HL-60 (cell line): ENCODE data around the gene MAGI3.

Source experiments
- DNase-seq, 2 experiments: peaks; one replicate each; pipeline ENCODE4 v3.0.0-alpha.2; 2010 to 2020; ENCODE audit warnings: low read depth in 1 of 2, low spot score in 1 of 2
- H3K27ac ChIP-seq: fragments of 250-450 bp; sonication (Bioruptor Pico); replicated peaks from 2 replicates; pipeline ENCODE4 v1.5.1; 2020; ENCODE audit warnings: mild to moderate bottlenecking, moderate library complexity
- H3K27me3 ChIP-seq: fragments of 250-450 bp; sonication (Bioruptor Pico); 2 replicates; pipeline ENCODE4 v1.5.1; 2021; ENCODE audit warnings: mild to moderate bottlenecking, moderate library complexity; ENCODE audit not compliant: insufficient read depth, poor library complexity, severe bottlenecking
- H3K4me3 ChIP-seq: replicated peaks from 2 replicates; pipeline ENCODE4 v1.5.1; 2011; ENCODE audit warnings: mild to moderate bottlenecking, control low read depth, low read length; ENCODE audit not compliant: insufficient read depth
- GABPA ChIP-seq: IDR thresholded peaks from 2 replicates; pipeline ENCODE4 v1.6.1; 2012; ENCODE audit warnings: low read depth
- POLR2AphosphoS5 ChIP-seq: IDR thresholded peaks from 2 replicates; pipeline ENCODE4 v1.6.1; 2012; ENCODE audit warnings: low read depth
- SPI1 ChIP-seq: IDR thresholded peaks from 2 replicates; pipeline ENCODE4 v1.6.1; 2012; ENCODE audit warnings: low read depth, mild to moderate bottlenecking, borderline replicate concordance
- TF ChIP-seq, protein P1 (sequence below): IDR thresholded peaks from 2 replicates; pipeline ENCODE4 v1.6.1; 2012; ENCODE audit warnings: low read depth; ENCODE audit not compliant: insufficient replicate concordance
- TF ChIP-seq, protein P2 (sequence below): IDR thresholded peaks from one replicate; pipeline ENCODE4 v1.5.1; 2011; ENCODE audit warnings: low read length, control low read depth, inconsistent platforms; ENCODE audit not compliant: insufficient read depth

The MAGI3 gene

DNA sequence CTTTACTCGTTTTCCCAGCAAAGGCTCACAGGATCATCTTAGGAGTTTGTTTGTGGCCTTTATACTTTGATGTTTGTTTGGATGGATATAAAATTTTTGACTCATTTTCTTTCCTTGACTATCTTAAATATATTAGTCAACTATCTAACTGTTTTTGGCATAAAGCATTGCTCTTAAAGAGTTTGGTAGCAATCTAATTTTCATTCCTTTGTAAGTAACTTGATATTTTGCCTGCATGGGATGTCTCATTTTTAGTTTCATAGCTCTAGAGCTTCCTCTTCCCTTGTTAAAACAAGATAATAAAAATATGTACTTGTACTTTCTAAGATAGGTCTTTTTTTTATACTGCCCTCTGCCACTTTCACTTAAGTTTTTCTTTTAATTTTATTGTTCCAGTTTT lies 161.9 kb downstream of the MAGI3 start:
- DNase-seq = no peak
- TF ChIP-seq POLR2AphosphoS5 (no peak), GABPA (no peak), SPI1 (no peak)
- TF ChIP-seq, protein P1, sequence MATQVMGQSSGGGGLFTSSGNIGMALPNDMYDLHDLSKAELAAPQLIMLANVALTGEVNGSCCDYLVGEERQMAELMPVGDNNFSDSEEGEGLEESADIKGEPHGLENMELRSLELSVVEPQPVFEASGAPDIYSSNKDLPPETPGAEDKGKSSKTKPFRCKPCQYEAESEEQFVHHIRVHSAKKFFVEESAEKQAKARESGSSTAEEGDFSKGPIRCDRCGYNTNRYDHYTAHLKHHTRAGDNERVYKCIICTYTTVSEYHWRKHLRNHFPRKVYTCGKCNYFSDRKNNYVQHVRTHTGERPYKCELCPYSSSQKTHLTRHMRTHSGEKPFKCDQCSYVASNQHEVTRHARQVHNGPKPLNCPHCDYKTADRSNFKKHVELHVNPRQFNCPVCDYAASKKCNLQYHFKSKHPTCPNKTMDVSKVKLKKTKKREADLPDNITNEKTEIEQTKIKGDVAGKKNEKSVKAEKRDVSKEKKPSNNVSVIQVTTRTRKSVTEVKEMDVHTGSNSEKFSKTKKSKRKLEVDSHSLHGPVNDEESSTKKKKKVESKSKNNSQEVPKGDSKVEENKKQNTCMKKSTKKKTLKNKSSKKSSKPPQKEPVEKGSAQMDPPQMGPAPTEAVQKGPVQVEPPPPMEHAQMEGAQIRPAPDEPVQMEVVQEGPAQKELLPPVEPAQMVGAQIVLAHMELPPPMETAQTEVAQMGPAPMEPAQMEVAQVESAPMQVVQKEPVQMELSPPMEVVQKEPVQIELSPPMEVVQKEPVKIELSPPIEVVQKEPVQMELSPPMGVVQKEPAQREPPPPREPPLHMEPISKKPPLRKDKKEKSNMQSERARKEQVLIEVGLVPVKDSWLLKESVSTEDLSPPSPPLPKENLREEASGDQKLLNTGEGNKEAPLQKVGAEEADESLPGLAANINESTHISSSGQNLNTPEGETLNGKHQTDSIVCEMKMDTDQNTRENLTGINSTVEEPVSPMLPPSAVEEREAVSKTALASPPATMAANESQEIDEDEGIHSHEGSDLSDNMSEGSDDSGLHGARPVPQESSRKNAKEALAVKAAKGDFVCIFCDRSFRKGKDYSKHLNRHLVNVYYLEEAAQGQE = no peak
- TF ChIP-seq, protein P2, sequence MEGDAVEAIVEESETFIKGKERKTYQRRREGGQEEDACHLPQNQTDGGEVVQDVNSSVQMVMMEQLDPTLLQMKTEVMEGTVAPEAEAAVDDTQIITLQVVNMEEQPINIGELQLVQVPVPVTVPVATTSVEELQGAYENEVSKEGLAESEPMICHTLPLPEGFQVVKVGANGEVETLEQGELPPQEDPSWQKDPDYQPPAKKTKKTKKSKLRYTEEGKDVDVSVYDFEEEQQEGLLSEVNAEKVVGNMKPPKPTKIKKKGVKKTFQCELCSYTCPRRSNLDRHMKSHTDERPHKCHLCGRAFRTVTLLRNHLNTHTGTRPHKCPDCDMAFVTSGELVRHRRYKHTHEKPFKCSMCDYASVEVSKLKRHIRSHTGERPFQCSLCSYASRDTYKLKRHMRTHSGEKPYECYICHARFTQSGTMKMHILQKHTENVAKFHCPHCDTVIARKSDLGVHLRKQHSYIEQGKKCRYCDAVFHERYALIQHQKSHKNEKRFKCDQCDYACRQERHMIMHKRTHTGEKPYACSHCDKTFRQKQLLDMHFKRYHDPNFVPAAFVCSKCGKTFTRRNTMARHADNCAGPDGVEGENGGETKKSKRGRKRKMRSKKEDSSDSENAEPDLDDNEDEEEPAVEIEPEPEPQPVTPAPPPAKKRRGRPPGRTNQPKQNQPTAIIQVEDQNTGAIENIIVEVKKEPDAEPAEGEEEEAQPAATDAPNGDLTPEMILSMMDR = no peak
- H3K27me3 ChIP-seq = no peaks in the 10 kb centered on the region
- no peak overlapping the region for H3K27ac ChIP-seq
- H3K4me3 ChIP-seq = no peak overlapping the region

DNA sequence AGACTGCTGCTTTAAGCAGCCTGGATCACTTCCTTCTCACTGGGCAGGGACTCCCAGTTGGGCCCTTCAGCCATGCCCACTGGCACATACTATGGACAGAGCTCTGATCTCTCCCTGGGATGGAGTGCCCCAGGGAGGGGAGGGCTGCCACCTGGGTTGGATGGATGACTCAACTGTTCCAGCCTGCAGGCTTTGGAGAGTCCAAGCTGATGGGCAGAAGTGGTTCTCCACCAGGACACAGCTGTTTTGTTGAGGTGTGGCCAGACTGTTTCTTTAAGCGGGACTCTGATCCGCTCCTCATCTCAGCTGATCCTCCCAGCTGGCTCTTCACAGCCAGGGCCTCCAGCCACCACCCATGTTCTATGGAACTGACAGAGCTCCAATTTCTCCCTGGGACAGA lies 166.9 kb downstream of the MAGI3 start:
- DNase-seq = no peak
- TF ChIP-seq GABPA = no peak
- no peak for TF ChIP-seq SPI1
- TF ChIP-seq, protein P2 = no peak
- TF ChIP-seq, protein P1 = no peak
- TF ChIP-seq POLR2AphosphoS5 = no peak
- Histone ChIP-seq H3K27ac (no peak overlapping the region), H3K27me3 (peaks cover 2% of the 10 kb centered on the region), H3K4me3 (no peak overlapping the region)

DNA sequence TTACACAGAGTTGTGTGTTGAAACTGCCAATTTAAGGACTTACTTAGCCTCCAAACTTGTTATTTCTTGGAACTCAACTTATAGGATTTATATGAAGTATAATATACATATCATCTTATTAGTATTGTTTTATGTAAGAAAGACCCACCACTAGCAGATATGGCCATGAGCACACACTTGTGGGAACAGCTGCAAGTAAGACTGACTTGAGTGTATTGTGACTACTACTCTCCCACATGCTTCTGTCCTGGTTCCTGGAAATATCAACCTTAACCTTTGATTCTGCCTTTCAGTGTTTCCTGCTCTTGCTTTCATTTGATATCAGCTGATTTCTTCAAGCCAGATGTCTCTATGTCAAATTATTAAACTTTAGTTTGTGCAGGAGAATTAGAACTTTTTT lies 175.3 kb downstream of the MAGI3 start:
- TF ChIP-seq GABPA (no peak), POLR2AphosphoS5 (no peak), SPI1 (no peak)
- TF ChIP-seq, protein P2 = no peak
- TF ChIP-seq, protein P1 = no peak
- DNase-seq = no peak
- no peak overlapping the region for H3K27ac ChIP-seq
- no peaks in the 10 kb centered on the region for H3K27me3 ChIP-seq
- H3K4me3 ChIP-seq = no peak overlapping the region
